ENCODE results near the gene OCLN. TPM values are rescaled to one million over a fixed set of nuclear protein-coding genes. Genes with fewer than 3 reads are reported as not detected.
"Not testable (repeated sequence)": the region's sequence is repeated elsewhere in the genome, so short reads cannot be mapped to it uniquely, and the experiment has no call there.

The OCLN gene
- total RNA-seq, 1 experiment from 2014 or later: 3.9 TPM

DNA sequence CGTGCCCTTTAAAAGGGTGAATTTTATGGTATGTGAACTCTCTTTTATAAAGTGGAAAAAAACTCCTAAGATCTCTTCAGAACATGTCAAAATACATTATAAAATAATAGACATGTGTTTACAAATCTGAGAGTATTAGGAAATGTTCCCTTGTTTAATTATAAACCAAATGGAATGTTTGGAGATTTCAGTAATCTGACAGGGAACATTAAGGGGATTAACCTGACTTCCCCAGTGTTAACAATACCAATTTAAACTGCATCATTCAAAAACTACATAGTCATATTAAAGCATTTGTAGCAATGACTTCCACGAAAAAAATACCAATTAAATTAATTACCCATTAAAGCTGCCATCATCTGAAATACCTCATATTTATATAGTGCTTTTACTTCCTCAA lies 1.6 kb upstream of the OCLN start:
- DNase-seq (ENCODE audit: low read depth): no peak

DNA sequence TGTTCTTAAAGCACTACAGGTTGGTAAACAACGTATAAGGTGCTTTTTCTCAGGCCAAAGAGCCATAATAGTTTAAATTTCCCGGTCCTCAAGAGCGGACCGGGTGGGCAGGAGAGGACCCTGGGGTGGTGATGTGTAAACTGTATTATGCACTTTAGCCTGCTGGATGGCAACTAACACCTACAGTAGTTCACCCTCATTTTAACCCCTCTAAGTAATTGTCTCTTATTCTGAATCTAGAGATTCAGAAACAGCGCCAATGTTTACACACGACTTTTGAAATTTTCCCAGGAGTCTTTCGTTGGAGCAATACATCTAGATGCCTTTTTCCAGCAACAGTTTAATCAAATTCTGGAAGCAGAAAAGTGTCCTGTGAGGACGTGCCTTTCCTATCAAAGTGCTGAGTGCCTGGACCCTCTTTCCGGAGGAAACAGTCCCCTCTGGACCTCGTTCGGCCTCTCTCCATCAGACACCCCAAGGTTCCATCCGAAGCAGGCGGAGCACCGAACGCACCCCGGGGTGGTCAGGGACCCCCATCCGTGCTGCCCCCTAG lies 676 bp upstream of the OCLN start:
- no peak for DNase-seq (ENCODE audit: low read depth)

DNA sequence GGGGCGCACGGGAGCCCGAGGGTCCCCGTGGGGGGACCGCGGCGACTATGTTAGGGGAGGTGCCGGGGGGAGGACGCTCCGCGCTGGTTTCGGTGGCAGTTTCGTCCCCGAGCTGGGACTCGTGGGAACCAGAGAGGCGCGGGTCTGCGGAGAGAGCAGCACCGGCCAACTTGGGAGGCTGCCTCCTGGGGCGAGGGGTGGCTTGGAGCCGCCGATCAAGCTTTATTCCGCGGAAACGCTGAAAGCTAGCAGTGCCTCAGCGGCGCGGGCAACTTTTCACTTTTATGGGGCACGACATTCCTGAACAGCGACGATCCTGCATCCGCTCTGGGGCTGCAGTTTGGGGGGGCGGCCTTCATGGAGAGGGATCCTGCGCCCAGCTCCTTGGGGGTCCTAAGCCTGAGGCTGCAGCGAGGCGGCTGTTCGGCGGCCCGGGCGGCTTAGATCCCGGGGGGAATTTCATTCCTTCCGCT lies 369 bp downstream of the OCLN start:
- no peak for DNase-seq (ENCODE audit: low read depth)

DNA sequence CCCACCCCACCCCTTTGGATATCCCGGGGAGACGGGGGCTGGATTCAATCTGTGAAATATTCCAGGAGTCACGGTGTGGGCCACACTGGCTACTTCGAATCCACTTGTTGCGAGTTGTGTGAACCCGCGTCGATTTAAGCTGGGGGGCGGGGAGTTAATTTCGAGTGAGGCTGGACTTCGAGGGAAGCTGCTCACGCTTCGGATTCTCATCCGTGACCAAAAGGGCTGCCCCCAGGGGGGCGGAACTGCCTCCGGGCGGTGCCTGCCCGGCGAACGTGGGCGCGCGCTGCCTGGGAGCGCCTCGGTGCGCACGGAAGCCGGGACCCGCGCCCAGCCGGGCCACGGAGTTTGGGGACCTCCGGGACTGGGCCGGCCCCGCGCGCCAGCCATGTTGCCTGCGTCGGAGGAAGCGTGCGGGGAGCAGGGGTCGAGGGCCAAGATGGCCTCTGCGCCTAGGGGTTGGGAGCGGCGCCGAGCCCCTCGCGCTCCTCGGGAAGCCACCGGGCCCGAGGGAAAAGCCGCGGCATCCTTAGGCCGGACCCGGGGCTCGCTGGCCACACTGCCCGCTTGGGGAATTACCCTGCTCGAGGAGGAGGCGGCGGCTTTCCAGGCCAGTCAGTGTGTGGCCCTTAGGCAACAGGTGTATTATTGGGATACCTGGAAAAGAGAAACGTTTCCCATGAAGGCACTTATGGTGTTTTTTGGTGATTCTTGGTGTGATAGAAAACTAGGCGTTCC lies 975 bp downstream of the OCLN start:
- no peak for DNase-seq (ENCODE audit: low read depth)

DNA sequence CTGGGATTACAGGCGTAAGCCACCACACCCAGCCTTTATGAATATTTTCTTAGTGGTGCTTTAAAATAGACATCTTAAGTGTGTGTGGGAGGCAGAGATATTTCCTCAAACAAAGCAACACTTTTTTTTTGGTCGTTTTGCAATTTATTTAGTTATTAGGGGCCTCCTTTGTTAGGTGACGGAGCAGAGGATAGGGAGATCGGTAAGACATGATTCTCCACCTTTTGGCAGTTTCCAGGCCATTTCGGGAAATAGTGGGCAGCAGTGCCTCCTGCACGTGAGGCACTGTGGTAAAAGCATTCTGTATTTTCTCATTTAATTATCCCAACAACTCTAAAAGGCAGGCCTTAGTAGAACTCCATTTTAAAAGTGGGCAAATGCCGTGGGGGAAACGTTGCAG lies 1.9 kb downstream of the OCLN start:
- no peak for DNase-seq (ENCODE audit: low read depth)

DNA sequence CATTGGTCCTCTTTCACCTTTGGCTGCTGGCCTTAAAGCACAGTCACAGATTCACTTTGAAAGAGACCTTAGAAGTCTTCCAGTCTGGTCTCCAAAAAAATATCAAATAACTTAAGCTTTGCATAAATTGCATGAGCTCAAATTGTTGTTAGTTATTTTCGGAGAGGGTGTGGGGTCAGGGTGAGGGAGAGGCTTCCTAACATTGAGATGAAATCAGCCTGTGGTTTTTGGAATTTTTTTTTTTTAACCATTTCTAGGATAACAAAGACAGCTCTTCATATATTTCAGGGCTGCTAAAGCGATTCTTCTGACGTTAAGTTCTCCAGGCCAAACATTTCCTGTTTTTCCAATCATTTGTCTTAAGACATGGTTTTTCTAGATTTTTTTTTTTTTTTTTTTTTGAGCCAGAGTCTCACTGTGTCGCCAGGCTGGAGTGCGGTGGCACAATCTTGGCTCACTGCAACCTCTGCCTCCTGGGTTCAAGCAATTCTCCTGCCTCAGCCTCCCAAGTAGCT lies 4.5 kb downstream of the OCLN start:
- no peak for DNase-seq (ENCODE audit: low read depth)

DNA sequence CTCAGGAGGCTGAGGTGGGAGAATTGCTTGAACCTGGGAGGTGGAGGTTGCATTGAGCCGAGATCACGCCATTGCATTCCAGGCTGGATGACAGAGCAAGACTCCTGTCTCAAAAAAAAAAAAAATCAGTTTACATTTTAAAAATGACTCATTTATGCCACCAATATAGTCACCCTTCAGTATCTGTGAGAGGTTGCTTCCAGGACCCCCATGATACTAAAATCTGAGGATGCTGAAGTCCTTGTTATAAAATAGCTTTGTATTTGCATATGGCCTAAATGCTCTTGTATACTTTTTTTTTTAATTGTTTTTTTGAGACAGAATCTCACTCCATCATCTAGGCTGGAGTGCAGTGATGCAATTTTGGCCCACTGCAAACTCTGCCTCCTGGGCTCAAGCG lies 5.8 kb downstream of the OCLN start:
- DNase-seq (ENCODE audit: low read depth): peak; percentile 33

DNA sequence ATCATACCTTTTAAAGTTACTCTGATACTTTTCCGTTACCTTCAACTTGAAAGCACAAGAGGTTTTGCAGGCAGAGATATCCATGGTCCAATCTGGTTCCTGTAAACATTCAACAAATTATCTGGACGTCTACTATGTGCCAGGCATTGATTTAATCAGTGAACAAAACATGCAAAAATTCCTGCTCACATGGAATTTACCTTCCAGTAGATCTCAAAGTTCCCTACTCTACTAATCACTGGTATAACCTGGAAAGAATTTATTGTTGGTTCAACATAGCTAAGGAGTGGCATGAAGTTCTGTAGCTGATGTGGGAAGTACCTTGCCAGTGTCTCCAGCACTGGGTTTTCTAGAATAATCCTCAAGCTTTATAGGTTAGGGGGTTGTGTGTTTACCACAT lies 9.8 kb downstream of the OCLN start:
- DNase-seq (ENCODE audit: low read depth): no peak

DNA sequence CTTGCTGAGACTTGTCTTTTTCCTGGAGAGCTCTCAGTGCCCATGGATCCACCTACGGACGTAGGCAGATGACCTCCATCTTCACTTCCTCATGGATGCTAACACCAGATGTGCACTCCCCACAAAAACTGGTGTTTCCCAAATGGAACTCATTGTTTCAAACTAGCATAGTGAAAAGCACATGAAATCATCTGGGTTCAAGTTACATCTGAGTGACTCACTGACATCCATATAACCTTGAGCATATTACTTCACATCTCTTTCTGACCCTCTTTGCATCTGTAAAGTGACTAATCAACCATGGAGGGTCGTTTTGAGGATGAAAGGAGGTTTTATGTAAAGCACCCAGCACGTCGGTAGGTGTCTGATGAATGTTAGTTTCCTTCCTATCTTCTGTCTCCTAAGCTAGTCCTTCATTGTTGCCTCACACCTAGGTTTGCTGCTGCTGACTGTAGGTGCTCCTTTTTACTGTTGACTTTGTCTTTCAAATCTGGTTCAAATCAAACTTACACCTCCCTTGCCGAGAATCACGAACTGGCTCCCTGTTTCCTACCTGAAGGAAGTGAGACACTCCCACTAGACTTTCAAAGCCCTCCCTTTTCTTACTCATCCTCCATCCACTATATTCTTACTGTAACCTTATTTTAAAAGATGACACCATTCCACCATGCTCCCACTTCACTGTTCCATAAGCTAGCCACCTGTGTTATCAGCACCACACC lies 10.3 kb downstream of the OCLN start:
- DNase-seq (ENCODE audit: low read depth): peak; percentile 91

DNA sequence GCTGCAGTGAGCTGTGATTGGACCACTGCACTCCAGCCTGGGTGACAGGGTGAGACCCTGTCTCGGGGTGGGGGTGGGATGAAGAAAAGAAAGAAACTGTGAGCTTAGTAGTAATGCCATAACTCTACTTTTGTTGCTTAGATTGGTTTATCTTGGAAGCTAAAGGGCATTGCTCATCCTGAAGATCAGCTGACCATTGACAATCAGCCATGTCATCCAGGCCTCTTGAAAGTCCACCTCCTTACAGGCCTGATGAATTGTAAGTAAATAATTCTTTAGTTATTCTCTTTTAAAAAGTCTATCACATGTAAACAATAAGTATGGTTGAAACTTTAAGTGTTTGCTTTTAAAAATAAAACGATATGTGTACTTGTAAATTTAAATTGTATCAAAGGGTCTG lies 11.4 kb downstream of the OCLN start:
- no peak for DNase-seq (ENCODE audit: low read depth)

DNA sequence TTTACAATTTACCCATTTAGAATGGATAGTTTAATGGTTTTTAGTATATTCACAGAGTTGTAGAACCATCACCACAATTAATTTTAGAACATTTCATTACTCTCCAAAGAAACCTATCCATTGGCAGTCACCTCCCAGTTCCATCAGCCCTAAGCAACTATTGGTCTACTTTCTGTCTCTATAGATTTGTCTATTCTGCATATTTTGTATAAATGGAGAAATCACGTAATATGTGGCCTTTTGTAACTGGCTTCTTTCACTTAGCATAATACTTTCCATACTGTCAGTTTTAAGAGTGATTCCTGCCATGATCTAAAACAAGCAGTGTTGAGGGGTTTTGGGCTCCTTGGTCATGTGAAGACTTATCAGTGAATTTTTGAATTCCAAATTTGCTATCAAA lies 12.7 kb downstream of the OCLN start:
- DNase-seq (ENCODE audit: low read depth): no peak

DNA sequence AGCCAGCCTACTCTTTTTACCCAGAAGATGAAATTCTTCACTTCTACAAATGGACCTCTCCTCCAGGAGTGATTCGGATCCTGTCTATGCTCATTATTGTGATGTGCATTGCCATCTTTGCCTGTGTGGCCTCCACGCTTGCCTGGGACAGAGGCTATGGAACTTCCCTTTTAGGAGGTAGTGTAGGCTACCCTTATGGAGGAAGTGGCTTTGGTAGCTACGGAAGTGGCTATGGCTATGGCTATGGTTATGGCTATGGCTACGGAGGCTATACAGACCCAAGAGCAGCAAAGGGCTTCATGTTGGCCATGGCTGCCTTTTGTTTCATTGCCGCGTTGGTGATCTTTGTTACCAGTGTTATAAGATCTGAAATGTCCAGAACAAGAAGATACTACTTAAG lies 16.6 kb downstream of the OCLN start:
- no peak for DNase-seq (ENCODE audit: low read depth)

DNA sequence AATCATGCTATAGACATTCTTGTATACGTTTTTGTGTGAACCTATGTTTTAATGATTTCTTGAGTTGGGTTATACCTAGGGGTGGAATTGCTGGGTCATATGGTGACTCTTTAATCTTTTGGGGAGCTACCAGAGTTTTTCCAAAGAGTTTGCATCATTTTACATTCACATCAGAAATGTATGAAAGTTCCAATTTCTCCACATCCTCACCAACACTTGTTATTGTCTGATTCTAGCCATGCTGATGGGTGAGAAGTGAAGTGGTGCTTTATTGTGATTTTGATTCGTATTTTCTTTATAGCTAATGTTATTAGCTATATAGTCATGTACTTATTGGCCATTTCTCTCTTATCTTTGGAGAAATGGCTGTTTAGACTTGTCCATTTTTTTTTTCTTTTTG lies 18.1 kb downstream of the OCLN start:
- DNase-seq (ENCODE audit: low read depth): no peak

DNA sequence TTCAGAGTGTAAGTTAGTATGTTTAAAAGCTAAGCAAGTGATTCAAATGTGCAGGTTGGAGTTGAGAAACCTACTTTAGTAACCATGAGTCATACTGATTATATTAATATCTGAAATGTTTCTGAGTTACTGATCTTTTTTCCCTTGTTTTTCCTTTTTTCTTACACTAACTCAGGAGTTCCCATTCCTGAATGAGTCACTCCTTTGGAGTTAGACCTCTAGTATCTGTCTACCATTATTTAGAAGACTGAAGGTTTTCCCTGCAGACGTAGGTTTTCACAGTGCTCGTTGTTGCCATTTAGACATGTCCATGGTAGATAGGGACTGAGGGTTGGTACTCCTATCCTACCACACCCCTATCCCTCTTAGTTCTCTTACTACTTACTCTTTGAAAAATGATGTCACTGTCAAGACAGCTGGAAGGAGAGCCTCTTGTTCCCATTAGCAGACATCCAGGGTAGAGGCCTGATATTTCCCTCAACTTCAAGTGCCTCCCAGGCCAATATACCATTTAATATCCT lies 20.2 kb downstream of the OCLN start:
- peak; percentile 59 for DNase-seq (ENCODE audit: low read depth)

DNA sequence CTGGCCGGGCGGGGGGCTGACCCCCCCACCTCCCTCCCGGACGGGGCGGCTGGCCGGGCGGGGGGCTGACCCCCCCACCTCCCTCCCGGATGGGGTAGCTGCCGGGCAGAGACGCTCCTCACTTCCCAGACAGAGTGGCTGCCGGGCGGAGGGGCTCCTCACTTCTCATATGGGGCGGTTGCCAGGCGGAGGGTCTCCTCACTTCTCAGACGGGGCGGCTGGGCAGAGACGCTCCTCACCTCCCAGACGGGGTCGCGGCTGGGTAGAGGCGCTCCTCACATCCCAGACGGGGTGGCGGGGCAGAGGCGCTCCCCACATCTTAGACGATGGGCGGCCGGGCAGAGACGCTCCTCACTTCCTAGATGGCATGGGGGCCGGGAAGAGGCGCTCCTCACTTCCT lies 23.0 kb downstream of the OCLN start:
- not testable (repeated sequence) for DNase-seq (ENCODE audit: low read depth)

DNA sequence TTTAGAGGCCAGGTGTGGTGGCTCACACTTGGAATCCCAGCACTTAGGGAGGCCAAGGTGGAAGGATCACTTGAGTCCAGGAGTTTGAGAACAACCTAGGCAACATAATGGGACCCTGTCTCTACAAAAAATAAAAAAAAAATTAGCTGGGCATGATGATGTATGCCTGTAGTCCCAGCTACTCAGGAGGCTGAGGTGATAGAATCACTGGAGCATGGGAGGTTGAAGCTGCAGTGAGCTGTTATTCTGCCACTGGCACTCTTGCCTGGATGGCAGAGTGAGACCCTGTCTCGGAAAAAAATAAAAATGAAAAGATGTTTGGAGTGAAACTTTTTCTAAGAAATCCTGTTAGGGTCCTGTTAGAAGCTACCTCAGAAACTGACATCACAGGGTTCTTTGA lies 24.2 kb downstream of the OCLN start:
- DNase-seq (ENCODE audit: low read depth): no peak

DNA sequence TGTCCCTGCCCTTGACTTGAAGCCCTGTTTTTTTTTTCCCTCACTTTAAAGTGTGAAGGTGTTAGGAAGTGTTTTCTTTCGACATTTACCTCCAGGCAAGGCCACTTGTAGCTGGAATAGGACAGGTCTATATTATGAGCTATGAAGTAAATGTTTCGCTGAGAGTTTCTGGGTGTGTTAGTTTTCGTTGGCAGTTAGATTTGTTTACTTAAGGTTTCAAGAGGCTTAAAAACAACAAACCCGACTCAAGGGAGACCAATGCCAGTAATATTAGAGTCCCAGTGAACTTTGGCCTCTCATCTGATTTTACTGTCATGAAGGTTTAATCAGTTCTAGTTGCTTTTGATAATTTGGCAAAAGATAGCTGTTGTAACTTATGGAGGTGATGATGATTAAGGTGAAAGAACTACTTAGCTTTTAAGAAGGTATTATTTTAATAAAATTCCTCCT lies 25.2 kb downstream of the OCLN start:
- no peak for DNase-seq (ENCODE audit: low read depth)

DNA sequence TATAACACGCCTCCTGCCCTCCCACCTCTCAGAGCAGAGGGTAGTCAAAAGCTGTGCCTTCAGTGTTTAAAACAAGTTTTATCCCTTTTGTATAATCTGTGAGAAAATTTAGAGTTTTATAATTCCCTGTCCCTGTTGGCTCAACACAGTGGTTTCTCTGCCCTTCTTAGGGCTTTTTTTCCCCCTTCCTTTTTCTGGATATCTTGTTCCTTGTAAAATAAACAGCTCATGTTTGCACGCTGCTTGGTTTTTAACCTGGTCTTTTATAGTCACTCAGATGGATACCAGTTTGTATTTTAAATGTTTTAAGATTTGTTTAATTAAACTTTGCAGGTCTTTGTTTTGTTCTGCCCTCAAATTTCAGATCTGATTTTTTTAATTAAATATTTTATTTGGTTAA lies 26.7 kb downstream of the OCLN start:
- DNase-seq (ENCODE audit: low read depth): no peak

DNA sequence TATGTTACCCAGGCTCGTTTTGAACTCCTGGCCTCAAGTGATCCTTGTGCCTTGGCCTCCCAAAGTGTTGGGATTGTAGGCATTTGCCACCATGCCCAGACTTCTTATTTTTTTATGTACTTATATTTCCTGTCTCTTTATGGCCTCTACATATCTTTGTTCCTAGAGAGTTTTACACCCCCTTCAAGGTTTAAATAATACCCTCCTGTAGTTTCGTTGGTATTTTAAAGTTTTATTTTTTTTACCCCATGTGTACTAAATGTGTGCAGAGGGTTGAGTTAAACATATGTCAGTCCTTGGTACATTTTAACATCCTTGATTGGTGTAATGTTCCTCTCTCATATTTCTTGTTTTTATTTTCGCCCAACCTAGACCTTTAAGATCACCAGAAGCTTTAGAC lies 29.4 kb downstream of the OCLN start:
- no peak for DNase-seq (ENCODE audit: low read depth)

DNA sequence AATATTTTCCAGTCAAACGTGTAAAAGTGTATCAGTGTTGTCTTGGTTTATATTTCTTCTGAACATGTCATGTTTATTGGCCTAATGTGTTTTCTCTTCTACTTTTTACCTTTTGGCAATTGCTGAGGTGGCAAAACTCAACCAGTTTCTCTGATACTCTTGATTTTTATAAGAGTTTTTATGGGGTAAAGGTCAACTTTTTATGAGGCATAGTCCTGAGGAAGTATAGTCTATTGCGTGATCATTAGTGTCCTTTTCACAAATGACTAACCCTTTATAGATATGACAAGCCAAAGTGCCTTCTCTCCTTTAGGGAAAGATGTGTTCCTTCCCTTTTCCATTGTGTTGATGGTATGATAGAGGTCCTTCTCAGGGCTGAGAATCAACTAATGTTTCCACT lies 32.9 kb downstream of the OCLN start:
- no peak for DNase-seq (ENCODE audit: low read depth)

DNA sequence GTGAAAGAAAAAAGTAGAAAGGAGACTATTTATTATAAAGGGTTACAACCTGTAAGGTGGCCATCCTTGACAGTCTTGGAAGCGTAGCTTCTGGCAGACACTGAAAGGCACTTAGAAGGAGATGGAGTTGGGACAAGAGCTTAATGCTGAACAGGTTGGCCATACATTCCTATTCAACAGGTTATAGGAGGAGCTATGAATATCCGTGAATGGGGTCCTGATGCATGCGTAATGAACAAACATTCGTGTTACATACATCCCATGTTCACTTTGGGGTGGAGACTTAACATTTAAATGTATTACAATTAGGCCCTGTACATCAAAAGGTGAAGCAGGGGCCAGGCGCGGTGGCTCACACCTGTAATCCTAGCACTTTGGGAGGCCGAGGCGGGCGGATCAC lies 34.1 kb downstream of the OCLN start:
- DNase-seq (ENCODE audit: low read depth): no peak

DNA sequence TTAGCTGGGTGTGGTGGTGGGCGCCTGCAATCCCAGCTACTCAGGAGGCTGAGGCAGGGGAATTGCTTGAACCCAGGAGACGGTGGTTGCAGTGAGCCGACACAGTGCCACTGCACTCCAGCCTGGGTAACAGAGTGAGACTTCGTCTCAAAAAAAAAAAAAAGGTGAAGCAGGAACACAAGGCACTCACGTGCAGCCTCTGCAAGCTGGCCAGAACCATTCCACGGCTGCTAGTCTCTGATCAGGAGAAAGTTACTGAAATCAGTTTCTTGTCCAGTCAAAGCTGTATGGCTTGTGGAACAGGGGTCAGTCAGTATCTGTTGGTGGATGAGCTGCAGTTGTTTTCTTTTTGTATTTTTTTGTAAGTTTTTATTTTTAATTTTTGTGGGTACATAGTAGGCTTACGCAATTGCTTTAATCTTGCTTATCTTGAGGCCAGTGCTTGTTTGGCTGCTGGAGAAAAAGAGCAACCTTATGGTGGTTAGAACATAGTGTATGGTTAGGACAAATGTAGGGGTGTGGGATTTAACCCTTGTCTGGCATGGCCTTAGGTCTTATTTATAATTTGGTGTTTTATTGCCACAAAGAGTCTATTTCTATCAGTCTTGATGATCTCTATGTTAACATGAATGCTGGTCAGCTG lies 34.7 kb downstream of the OCLN start:
- no peak for DNase-seq (ENCODE audit: low read depth)
